Activated CD8-positive, alpha-beta T cell treated with anti-CD3 and anti-CD28 coated beads for 36 hours (primary cell): ENCODE data around the gene PHIP. TPM values are rescaled to one million over a fixed set of nuclear protein-coding genes. Genes with fewer than 3 reads are reported as not detected.
"Not testable (repeated sequence)": the region's sequence is repeated elsewhere in the genome, so short reads cannot be mapped to it uniquely, and the experiment has no call there.

Experiments used
- ATAC-seq: fragments of 200-7000 bp; cut with Tn5 transposase; one replicate; pipeline ENCODE4 v1.10.0; 2021; ENCODE audit warnings: mild to moderate bottlenecking, moderate library complexity
- CTCF ChIA-PET: fragments of 350-600 bp; sonication (Branson Sonifier 250); formaldehyde crosslinking; loops from one replicate; lab custom pipeline; 2021; ENCODE audit warnings: antibody characterized with exemption; lab: Charles Lee
- POLR2A ChIA-PET: fragments of 350-600 bp; sonication (Branson Sonifier 250); formaldehyde crosslinking; loops from one replicate; lab custom pipeline; 2021; ENCODE audit warnings: antibody characterized with exemption; lab: Charles Lee
- DNase-seq: peaks from one replicate; pipeline ENCODE4 v3.0.0-alpha.2; 2020
- H3K27ac Mint-ChIP-seq: one replicate; pipeline ENCODE4 v1.8.0; 2021; ENCODE audit warnings: mild to moderate bottlenecking, mixed read lengths
- H3K27me3 Mint-ChIP-seq: one replicate; pipeline ENCODE4 v1.8.0; 2021; ENCODE audit warnings: mixed read lengths
- H3K36me3 Mint-ChIP-seq: one replicate; pipeline ENCODE4 v1.8.0; 2021; ENCODE audit warnings: low read depth, mixed read lengths
- H3K4me1 Mint-ChIP-seq: one replicate; pipeline ENCODE4 v1.8.0; 2021; ENCODE audit warnings: low read depth, mixed read lengths
- H3K4me3 Mint-ChIP-seq: one replicate; pipeline ENCODE4 v1.8.0; 2021; ENCODE audit warnings: mild to moderate bottlenecking, moderate library complexity, mixed read lengths
- H3K9me3 Mint-ChIP-seq: one replicate; pipeline ENCODE4 v1.8.0; 2021; ENCODE audit warnings: mixed read lengths
- intact Hi-C: fragments of 100-400 bp; cut with micrococcal nuclease; formaldehyde crosslinking; loops from one replicate; pipeline ENCODE4 v1.10.0; 2022
- total RNA-seq, 2 experiments: library from RNA; stranded (reverse); gene quantifications; one replicate each; pipeline ENCODE4 v1.2.3, GENCODE V29; 2021
- TF ChIP-seq, protein P1 (sequence below): fragments of 200-600 bp; IDR thresholded peaks from one replicate; pipeline ENCODE4 v1.8.0; 2022; ENCODE audit warnings: antibody characterized with exemption, mild to moderate bottlenecking

Gene PHIP
- total RNA-seq, 2 experiments from 2014 or later = 24.7 to 25.7 TPM

DNA sequence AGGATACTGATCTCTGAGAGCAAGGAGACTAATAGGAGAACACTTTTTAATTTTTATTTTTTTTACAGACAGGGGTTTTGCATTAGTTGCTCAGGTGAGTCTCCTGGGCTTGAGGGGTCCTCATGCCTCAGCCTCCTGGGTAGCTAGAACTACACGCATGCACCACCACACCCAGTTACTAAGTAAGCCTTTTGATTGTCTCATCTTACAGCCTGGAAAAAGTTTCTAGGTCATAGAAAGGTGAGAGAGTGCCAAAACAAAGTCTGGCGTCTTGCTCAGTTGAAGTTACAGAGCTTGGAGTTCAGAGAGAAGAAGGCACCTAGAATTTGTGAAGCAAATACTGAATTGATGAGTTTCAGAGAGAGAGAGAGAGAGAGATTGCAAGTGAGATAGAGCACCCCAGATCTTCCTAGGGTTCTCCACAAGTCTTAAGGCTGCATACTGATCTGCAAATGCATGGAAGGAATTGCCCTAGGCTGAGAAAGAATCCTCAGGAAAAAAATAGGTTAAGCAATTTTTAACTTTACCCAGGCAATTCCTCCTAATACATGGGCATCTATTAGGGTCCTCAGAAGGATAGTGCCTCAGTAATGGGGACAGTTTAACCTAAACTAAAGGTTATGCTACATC lies 37.6 kb upstream of the PHIP start:
- no peaks in the 10 kb centered on the region for H3K9me3 Mint-ChIP-seq
- ChIA-PET CTCF (no interaction called here), POLR2A (no interaction called here)
- H3K27ac Mint-ChIP-seq = no peak overlapping the region
- no peaks in the 10 kb centered on the region for H3K36me3 Mint-ChIP-seq
- H3K4me3 Mint-ChIP-seq = no peak overlapping the region
- intact Hi-C loops = no loop called here
- peaks cover 15% of the 10 kb centered on the region for H3K27me3 Mint-ChIP-seq
- H3K4me1 Mint-ChIP-seq = no peaks in the 10 kb centered on the region
- no peak for ATAC-seq
- TF ChIP-seq, protein P1, sequence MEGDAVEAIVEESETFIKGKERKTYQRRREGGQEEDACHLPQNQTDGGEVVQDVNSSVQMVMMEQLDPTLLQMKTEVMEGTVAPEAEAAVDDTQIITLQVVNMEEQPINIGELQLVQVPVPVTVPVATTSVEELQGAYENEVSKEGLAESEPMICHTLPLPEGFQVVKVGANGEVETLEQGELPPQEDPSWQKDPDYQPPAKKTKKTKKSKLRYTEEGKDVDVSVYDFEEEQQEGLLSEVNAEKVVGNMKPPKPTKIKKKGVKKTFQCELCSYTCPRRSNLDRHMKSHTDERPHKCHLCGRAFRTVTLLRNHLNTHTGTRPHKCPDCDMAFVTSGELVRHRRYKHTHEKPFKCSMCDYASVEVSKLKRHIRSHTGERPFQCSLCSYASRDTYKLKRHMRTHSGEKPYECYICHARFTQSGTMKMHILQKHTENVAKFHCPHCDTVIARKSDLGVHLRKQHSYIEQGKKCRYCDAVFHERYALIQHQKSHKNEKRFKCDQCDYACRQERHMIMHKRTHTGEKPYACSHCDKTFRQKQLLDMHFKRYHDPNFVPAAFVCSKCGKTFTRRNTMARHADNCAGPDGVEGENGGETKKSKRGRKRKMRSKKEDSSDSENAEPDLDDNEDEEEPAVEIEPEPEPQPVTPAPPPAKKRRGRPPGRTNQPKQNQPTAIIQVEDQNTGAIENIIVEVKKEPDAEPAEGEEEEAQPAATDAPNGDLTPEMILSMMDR = no peak
- no peak for DNase-seq

- TF ChIP-seq, protein P1 = no peak
- no peaks in the 10 kb centered on the region for H3K4me1 Mint-ChIP-seq
- H3K27me3 Mint-ChIP-seq = peaks cover 8% of the 10 kb centered on the region
- no peak overlapping the region for H3K4me3 Mint-ChIP-seq
- POLR2A ChIA-PET = interaction anchor here (1.4 kb wide), 1 partner anchor 33 kb away, joined by 4 read pairs; the partner anchor contains the start of gene PHIP
- intact Hi-C loops = no loop called here
- ATAC-seq (no peak), DNase-seq (no peak)
- H3K36me3 Mint-ChIP-seq = no peaks in the 10 kb centered on the region
- no peak overlapping the region for H3K27ac Mint-ChIP-seq
- CTCF ChIA-PET = no interaction called here
- H3K9me3 Mint-ChIP-seq = no peaks in the 10 kb centered on the region
Measured at GRCh38 chr6:79111549-79111948, 33.5 kb upstream of the PHIP start.

DNA sequence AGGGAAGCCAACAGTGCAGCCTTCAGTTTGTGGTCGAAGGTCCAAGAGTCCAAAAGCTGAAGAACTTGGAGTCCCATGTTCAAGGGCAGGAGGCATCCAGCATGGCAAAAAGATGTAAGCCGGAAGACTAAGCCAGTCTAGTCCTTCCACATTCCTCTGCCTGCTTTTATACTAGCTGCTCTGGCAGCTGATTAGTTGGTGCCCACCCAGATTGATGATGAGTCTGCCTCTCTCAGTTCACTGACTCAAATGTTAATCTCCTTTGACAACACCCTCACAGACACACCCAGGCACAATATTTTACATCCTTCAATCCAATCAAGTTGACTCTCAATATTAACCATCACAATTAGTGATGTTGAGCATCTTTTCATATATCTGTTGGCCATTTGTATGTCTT lies 23.1 kb upstream of the PHIP start:
- TF ChIP-seq, protein P1 = no peak
- Mint-ChIP-seq H3K4me3 (no peak overlapping the region), H3K36me3 (no peaks in the 10 kb centered on the region), H3K27me3 (peaks cover 22% of the 10 kb centered on the region), H3K4me1 (no peaks in the 10 kb centered on the region), H3K9me3 (peaks cover 4% of the 10 kb centered on the region), H3K27ac (no peak overlapping the region)
- POLR2A ChIA-PET = no interaction called here
- intact Hi-C loops = no loop called here
- DNase-seq (no peak), ATAC-seq (no peak)
- CTCF ChIA-PET = interaction anchor here (0.7 kb wide), 1 partner anchor 686 kb away, joined by 4 read pairs; no protein-coding TSS in a partner anchor

GRCh38 chr6:79100304-79100703 lies 22.2 kb upstream of the PHIP start:
- no peak overlapping the region for H3K4me3 Mint-ChIP-seq

GRCh38 chr6:79094938-79095337 lies 16.9 kb upstream of the PHIP start:
- Mint-ChIP-seq H3K27ac (no peak overlapping the region), H3K4me1 (no peaks in the 10 kb centered on the region), H3K36me3 (no peaks in the 10 kb centered on the region), H3K4me3 (no peak overlapping the region), H3K9me3 (no peaks in the 10 kb centered on the region), H3K27me3 (peaks cover 13% of the 10 kb centered on the region)
- ATAC-seq (no peak), DNase-seq (no peak)
- CTCF ChIA-PET = interaction anchor here (1.0 kb wide), 1 partner anchor 539 kb away, joined by 3 read pairs; no protein-coding TSS in a partner anchor
- intact Hi-C loops = no loop called here
- TF ChIP-seq, protein P1 = no peak
- POLR2A ChIA-PET = no interaction called here

More at GRCh38 chr6:79100304-79100703, 22.2 kb upstream of the PHIP start:
- TF ChIP-seq, protein P1 = no peak
- Mint-ChIP-seq H3K9me3 (peaks cover 4% of the 10 kb centered on the region), H3K4me1 (no peaks in the 10 kb centered on the region), H3K36me3 (no peaks in the 10 kb centered on the region), H3K27me3 (peaks cover 18% of the 10 kb centered on the region), H3K27ac (no peak overlapping the region)
- ChIA-PET POLR2A (no interaction called here), CTCF (no interaction called here)
- intact Hi-C loops = no loop called here
- ATAC-seq (no peak), DNase-seq (no peak)

- ATAC-seq, H3K4me3 Mint-ChIP-seq, H3K9me3 Mint-ChIP-seq, DNase-seq, H3K4me1 Mint-ChIP-seq, CTCF ChIA-PET, POLR2A ChIA-PET, H3K27ac Mint-ChIP-seq, intact Hi-C loops, H3K36me3 Mint-ChIP-seq: not testable (repeated sequence)
- peaks cover 17% of the 10 kb centered on the region for H3K27me3 Mint-ChIP-seq
Measured at GRCh38 chr6:79091801-79092200, 13.7 kb upstream of the PHIP start.
